Kidney epithelial cell (primary cell): Measurements from ENCODE around the gene RAB34. TPM values are rescaled to one million over a fixed set of nuclear protein-coding genes. Genes with fewer than 3 reads are reported as not detected.

Experiments used
- DNase-seq: peaks from one replicate; pipeline ENCODE4 v3.0.0-alpha.2; 2010; ENCODE audit warnings: low read depth
- H3K27me3 ChIP-seq: 2 replicates; pipeline ENCODE4 v1.6.0; 2011; ENCODE audit warnings: low read length; ENCODE audit not compliant: control insufficient read depth, insufficient read depth
- H3K36me3 ChIP-seq: 2 replicates; pipeline ENCODE4 v1.5.1; 2011; ENCODE audit warnings: low read length; ENCODE audit not compliant: control insufficient read depth, insufficient read depth
- H3K4me3 ChIP-seq: 2 replicates; pipeline ENCODE4 v1.5.1; 2011; ENCODE audit warnings: low read depth, mild to moderate bottlenecking, control low read depth, low read length
- CTCF ChIP-seq: IDR thresholded peaks from 2 replicates; pipeline ENCODE4 v1.5.1; 2011; ENCODE audit warnings: mild to moderate bottlenecking, moderate library complexity, low read length, control low read depth, inconsistent platforms; ENCODE audit not compliant: insufficient read depth, poor library complexity, severe bottlenecking
- total RNA-seq: library from RNA; depleted of rRNA; stranded (reverse); fragments of >200 nt; gene quantifications from 2 replicates; pipeline ENCODE4 v1.2.3, GENCODE V29; 2015

Gene RAB34
- total RNA-seq, 1 donor from 2014 or later: 314 TPM

GRCh38 chr17:28716740-28717577, 709 bp downstream of the RAB34 start:
- no peak for DNase-seq
- Histone ChIP-seq H3K4me3 (peak overlapping the region; percentile 75), H3K36me3 (peaks cover 9% of the 10 kb centered on the region), H3K27me3 (no peaks in the 10 kb centered on the region)
- TF ChIP-seq CTCF: no peak

- no peak overlapping the region for H3K4me3 ChIP-seq
- TF ChIP-seq CTCF: no peak
- DNase-seq: no peak
- peaks cover 9% of the 10 kb centered on the region for H3K36me3 ChIP-seq
- H3K27me3 ChIP-seq: no peaks in the 10 kb centered on the region
Measured at GRCh38 chr17:28715217-28715616, 2.5 kb downstream of the RAB34 start.

GRCh38 chr17:28714281-28714680, 3.4 kb downstream of the RAB34 start:
- H3K4me3 ChIP-seq: no peak overlapping the region
- H3K36me3 ChIP-seq: peaks cover 9% of the 10 kb centered on the region
- DNase-seq: no peak
- no peaks in the 10 kb centered on the region for H3K27me3 ChIP-seq
- TF ChIP-seq CTCF: no peak

- Histone ChIP-seq H3K36me3 (peaks cover 9% of the 10 kb centered on the region), H3K4me3 (no peak overlapping the region), H3K27me3 (no peaks in the 10 kb centered on the region)
- no peak for TF ChIP-seq CTCF
- DNase-seq: no peak
Measured at GRCh38 chr17:28712705-28713415, 4.8 kb downstream of the RAB34 start.

- no peak for DNase-seq
- no peaks in the 10 kb centered on the region for H3K27me3 ChIP-seq
- TF ChIP-seq CTCF: no peak
- no peak overlapping the region for H3K4me3 ChIP-seq
- H3K36me3 ChIP-seq: peaks cover 9% of the 10 kb centered on the region
Measured at GRCh38 chr17:28712032-28712704, 5.5 kb downstream of the RAB34 start.
